Measurements from ENCODE around the gene TRAPPC3. TPM values are rescaled to one million over a fixed set of nuclear protein-coding genes. Genes with fewer than 3 reads are reported as not detected.

Gene TRAPPC3
- total RNA-seq, 1 experiment from 2014 or later, result 64.6 TPM

DNA sequence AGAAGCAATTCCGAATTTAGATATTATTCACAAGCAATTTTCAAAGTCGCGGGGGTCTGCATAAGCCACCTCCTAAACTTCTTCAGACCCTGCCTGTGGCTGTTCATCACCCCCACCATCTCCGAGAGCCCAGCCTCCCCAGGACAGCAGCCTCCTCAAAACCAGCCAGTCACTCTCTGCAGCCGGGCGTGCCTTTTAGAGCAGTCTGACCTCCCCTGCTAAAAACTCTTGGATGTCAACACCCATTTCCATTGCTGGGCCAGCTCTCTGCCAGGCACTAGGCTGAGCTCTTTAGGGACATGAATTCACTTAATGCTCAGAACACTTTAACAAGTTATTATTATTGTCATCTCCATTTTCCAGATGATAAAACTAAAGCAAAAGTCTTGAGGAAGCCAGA is 48.9 kb downstream of the TRAPPC3 start:
- Histone ChIP-seq H3K79me2 (ENCODE audit: insufficient read depth, low read length) (no peaks in the 10 kb centered on the region), H3K9me3 (ENCODE audit: control insufficient read depth in 1 of 2, insufficient read depth in 1 of 2, low read depth in 1 of 2, low read length in 2 of 2) (no peaks in the 10 kb centered on the region), H3K9ac (ENCODE audit: low read length) (no peak overlapping the region), H3K9me2 (ENCODE audit: insufficient read depth) (no peaks in the 10 kb centered on the region), H3K4me1 (ENCODE audit: control insufficient read depth in 1 of 2, insufficient read depth in 2 of 2, low read length in 2 of 2) (peaks cover 0 to 22% of the 10 kb centered on the region in 2 experiments; a peak in 2 of 4 replicates), H4K20me1 (ENCODE audit: insufficient read depth) (no peaks in the 10 kb centered on the region), H3K27ac (ENCODE audit: low read depth, low read length) (no peak overlapping the region), H3K4me3 (replicated peaks in 1 of 2; ENCODE audit: low read depth in 1 of 2, low read length in 2 of 2) (no peak overlapping the region), H3K36me3 (ENCODE audit: control insufficient read depth in 1 of 2, insufficient read depth in 2 of 2, low read length in 2 of 2) (0 out of 4 replicates have a peak, but pooled peaks cover 1 to 3% of the 10 kb centered on the region in 2 experiments), H3K27me3 (ENCODE audit: insufficient read depth, low read length) (no peaks in the 10 kb centered on the region), H2AFZ (ENCODE audit: low read depth, low read length, poor library complexity, severe bottlenecking) (peak overlapping the region; percentile 28), H3K4me2 (ENCODE audit: low read length) (peak overlapping the region; percentile 68)
- ChIA-PET RAD21 (ENCODE audit: low non-redundant PET in 1 of 2, low total read pairs in 2 of 2, uncharacterized antibody in 2 of 2, unreplicated experiment in 2 of 2) (interaction anchor here in 1 of 2 experiments (2.7 kb wide), 1 partner anchor 34 kb away, joined by 16 read pairs; no protein-coding TSS in a partner anchor), CTCF (interaction anchor here (0.7 to 2.5 kb wide), 3 partner anchors 33 to 200 kb away, joined by 3 to 17 read pairs (median 4); no protein-coding TSS in a partner anchor), POLR2A (no interaction called here)
- intact Hi-C loops (cut with micrococcal nuclease), result loop anchor here (1.0 to 10.0 kb wide), 4 partner anchors 34 to 454 kb away; no protein-coding TSS in a partner anchor
- BruUV-seq (replicated peaks), result no TSS peak
- DNase-seq (ENCODE audit: low read depth, low spot score) (no peak), ATAC-seq (no peak)
- TF ChIP-seq FOSL1 (IDR thresholded peaks at IDR 0.05; ENCODE audit: low read depth), result no peak
- no peak for TF ChIP-seq ELF1 (IDR thresholded peaks at IDR 0.05; ENCODE audit: borderline replicate concordance, low read depth)
- TF ChIP-seq, protein P1, sequence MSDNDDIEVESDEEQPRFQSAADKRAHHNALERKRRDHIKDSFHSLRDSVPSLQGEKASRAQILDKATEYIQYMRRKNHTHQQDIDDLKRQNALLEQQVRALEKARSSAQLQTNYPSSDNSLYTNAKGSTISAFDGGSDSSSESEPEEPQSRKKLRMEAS (IDR thresholded peaks at IDR 0.05), result no peak
- TF ChIP-seq RAD21 (IDR thresholded peaks at IDR 0.05; ENCODE audit: low read depth), result no peak
- TF ChIP-seq JUND (IDR thresholded peaks at IDR 0.05), result no peak
- TF ChIP-seq POLR2AphosphoS5 (IDR thresholded peaks at IDR 0.05; ENCODE audit: low read depth, low read length), result no peak
- TF ChIP-seq CBX3 (IDR thresholded peaks at IDR 0.05; ENCODE audit: low read depth), result no peak
- TF ChIP-seq, protein P2, sequence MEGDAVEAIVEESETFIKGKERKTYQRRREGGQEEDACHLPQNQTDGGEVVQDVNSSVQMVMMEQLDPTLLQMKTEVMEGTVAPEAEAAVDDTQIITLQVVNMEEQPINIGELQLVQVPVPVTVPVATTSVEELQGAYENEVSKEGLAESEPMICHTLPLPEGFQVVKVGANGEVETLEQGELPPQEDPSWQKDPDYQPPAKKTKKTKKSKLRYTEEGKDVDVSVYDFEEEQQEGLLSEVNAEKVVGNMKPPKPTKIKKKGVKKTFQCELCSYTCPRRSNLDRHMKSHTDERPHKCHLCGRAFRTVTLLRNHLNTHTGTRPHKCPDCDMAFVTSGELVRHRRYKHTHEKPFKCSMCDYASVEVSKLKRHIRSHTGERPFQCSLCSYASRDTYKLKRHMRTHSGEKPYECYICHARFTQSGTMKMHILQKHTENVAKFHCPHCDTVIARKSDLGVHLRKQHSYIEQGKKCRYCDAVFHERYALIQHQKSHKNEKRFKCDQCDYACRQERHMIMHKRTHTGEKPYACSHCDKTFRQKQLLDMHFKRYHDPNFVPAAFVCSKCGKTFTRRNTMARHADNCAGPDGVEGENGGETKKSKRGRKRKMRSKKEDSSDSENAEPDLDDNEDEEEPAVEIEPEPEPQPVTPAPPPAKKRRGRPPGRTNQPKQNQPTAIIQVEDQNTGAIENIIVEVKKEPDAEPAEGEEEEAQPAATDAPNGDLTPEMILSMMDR (IDR thresholded peaks at IDR 0.05 in 2 of 3, conservative IDR thresholded peaks at IDR 0.05 in 1 of 3; ENCODE audit: borderline replicate concordance in 1 of 3, insufficient read depth in 1 of 3, low read depth in 2 of 3, low read length in 2 of 3), result no peak
- no peak for TF ChIP-seq EZH2phosphoT487 (IDR thresholded peaks at IDR 0.05; ENCODE audit: borderline replicate concordance)
- TF ChIP-seq, protein P3, sequence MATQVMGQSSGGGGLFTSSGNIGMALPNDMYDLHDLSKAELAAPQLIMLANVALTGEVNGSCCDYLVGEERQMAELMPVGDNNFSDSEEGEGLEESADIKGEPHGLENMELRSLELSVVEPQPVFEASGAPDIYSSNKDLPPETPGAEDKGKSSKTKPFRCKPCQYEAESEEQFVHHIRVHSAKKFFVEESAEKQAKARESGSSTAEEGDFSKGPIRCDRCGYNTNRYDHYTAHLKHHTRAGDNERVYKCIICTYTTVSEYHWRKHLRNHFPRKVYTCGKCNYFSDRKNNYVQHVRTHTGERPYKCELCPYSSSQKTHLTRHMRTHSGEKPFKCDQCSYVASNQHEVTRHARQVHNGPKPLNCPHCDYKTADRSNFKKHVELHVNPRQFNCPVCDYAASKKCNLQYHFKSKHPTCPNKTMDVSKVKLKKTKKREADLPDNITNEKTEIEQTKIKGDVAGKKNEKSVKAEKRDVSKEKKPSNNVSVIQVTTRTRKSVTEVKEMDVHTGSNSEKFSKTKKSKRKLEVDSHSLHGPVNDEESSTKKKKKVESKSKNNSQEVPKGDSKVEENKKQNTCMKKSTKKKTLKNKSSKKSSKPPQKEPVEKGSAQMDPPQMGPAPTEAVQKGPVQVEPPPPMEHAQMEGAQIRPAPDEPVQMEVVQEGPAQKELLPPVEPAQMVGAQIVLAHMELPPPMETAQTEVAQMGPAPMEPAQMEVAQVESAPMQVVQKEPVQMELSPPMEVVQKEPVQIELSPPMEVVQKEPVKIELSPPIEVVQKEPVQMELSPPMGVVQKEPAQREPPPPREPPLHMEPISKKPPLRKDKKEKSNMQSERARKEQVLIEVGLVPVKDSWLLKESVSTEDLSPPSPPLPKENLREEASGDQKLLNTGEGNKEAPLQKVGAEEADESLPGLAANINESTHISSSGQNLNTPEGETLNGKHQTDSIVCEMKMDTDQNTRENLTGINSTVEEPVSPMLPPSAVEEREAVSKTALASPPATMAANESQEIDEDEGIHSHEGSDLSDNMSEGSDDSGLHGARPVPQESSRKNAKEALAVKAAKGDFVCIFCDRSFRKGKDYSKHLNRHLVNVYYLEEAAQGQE (IDR thresholded peaks at IDR 0.05; ENCODE audit: low read depth), result no peak
- no peak for TF ChIP-seq ZFX (IDR thresholded peaks at IDR 0.05)
- TF ChIP-seq SIN3A (IDR thresholded peaks at IDR 0.05; ENCODE audit: low read depth), result no peak
- TF ChIP-seq, protein P4, sequence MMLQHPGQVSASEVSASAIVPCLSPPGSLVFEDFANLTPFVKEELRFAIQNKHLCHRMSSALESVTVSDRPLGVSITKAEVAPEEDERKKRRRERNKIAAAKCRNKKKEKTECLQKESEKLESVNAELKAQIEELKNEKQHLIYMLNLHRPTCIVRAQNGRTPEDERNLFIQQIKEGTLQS (IDR thresholded peaks at IDR 0.05), result no peak
- TF ChIP-seq EGR1 (IDR thresholded peaks at IDR 0.05; ENCODE audit: low read depth), result no peak
- no peak for TF ChIP-seq ZNF274 (IDR thresholded peaks at IDR 0.05; ENCODE audit: low read depth, low read length)
- TF ChIP-seq, protein P5, sequence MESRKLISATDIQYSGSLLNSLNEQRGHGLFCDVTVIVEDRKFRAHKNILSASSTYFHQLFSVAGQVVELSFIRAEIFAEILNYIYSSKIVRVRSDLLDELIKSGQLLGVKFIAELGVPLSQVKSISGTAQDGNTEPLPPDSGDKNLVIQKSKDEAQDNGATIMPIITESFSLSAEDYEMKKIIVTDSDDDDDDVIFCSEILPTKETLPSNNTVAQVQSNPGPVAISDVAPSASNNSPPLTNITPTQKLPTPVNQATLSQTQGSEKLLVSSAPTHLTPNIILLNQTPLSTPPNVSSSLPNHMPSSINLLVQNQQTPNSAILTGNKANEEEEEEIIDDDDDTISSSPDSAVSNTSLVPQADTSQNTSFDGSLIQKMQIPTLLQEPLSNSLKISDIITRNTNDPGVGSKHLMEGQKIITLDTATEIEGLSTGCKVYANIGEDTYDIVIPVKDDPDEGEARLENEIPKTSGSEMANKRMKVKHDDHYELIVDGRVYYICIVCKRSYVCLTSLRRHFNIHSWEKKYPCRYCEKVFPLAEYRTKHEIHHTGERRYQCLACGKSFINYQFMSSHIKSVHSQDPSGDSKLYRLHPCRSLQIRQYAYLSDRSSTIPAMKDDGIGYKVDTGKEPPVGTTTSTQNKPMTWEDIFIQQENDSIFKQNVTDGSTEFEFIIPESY (IDR thresholded peaks at IDR 0.05; ENCODE audit: extremely low read depth, insufficient replicate concordance, low read length), result no peak
- no peak for TF ChIP-seq TCF7L2 (IDR thresholded peaks at IDR 0.05; ENCODE audit: borderline replicate concordance, extremely low read depth, insufficient read depth, insufficient read length)
- TF ChIP-seq EZH2 (IDR thresholded peaks at IDR 0.05), result no peak
- TF ChIP-seq POLR2A (IDR thresholded peaks at IDR 0.05; ENCODE audit: borderline replicate concordance, extremely low read depth, insufficient read depth, insufficient read length), result no peak
